ENCODE results near the gene LRP4.
"Not testable (repeated sequence)": the region's sequence is repeated elsewhere in the genome, so short reads cannot be mapped to it uniquely, and the experiment has no call there.

LRP4 gene

GRCh38 chr11:46942172-46942571, 23.8 kb upstream of the LRP4 start:
- TF ChIP-seq, protein P1, sequence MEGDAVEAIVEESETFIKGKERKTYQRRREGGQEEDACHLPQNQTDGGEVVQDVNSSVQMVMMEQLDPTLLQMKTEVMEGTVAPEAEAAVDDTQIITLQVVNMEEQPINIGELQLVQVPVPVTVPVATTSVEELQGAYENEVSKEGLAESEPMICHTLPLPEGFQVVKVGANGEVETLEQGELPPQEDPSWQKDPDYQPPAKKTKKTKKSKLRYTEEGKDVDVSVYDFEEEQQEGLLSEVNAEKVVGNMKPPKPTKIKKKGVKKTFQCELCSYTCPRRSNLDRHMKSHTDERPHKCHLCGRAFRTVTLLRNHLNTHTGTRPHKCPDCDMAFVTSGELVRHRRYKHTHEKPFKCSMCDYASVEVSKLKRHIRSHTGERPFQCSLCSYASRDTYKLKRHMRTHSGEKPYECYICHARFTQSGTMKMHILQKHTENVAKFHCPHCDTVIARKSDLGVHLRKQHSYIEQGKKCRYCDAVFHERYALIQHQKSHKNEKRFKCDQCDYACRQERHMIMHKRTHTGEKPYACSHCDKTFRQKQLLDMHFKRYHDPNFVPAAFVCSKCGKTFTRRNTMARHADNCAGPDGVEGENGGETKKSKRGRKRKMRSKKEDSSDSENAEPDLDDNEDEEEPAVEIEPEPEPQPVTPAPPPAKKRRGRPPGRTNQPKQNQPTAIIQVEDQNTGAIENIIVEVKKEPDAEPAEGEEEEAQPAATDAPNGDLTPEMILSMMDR (IDR thresholded peaks at IDR 0.05; ENCODE audit: low read depth, low read length): no peak
- no peak overlapping the region for H3K4me3 ChIP-seq (ENCODE audit: low read depth, low read length)

DNA sequence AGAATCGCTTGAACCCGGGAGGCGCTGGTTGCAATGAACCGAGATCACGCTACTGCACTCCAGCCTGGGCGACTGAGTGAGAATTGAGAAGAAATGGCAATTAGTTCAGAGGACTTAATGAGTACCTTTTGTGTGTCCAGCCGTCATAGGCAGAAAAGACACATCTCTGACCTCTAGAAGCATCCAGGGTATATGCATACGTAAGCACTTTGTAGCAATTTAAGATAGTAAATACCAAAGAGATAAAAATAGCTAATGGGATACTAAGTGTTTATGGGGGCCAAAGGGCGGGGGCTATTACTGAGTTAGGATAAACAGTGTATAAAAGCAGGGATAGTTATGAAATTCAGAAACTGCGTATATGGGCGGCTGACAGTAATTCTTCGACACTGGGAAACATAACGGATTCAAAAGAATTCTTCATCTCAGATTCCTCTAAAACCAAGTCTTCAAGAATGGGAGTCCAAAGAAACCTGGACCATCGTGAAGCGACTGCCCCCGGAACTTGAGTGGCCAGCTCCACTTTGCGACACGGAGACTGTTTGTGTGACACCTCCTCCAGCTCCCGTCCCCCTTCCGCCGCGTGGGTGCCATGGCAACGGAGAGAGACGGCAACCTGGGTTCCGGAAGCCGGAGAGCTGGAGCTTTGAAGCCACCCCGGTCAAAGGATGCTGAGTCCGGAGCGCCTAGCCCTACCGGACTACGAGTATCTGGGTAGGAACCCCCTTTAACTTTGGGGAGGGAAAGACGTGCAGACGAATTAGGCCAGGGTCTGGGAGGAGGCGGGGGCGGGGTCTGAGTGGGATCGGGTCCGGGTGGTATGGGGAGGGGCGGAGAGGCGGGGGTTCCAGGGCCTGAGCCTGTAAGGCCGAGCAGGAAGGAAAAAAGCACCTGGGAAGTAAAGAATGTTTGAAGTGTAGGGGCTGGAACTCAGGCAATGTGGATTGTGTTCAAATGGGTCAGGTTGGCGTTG, 18.1 kb upstream of the LRP4 start, which contains the start of gene CSTPP1:
Gene CSTPP1, plus strand, starts transcription at position 624 of the 973 bp plus-strand sequence. Its CDS starts 45 bp downstream, at position 669.
- TF ChIP-seq, protein P1 (IDR thresholded peaks at IDR 0.05; ENCODE audit: low read depth, low read length): no peak
- peak within 1 kb of the TSS; percentile 75 for H3K4me3 ChIP-seq (ENCODE audit: low read depth, low read length)

DNA sequence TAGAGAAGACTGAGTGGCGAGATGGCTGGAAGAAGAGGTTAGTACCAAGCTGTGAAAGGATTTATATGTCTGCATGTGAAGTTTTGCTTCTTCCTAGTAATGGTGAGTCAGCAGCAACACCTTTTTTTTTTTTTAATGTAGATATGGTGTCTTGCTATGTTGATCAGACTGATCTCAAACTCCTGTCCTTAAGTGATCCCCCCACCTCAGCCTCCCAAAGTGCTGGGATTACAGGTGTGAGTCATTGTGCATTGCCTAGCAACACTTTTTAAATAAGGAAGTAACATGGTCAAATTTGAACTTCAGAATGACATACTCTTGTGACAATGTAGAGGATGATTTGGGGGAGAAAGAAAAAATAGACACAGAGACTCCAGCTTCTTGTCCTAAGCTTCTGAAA, 11.7 kb upstream of the LRP4 start:
- TF ChIP-seq, protein P1 (IDR thresholded peaks at IDR 0.05; ENCODE audit: low read depth, low read length): no peak
- H3K4me3 ChIP-seq (ENCODE audit: low read depth, low read length): no peak overlapping the region

- H3K4me3 ChIP-seq (ENCODE audit: low read depth, low read length): not testable (repeated sequence)
Measured at GRCh38 chr11:46928701-46929100, 10.4 kb upstream of the LRP4 start.

GRCh38 chr11:46927928-46928327, 9.6 kb upstream of the LRP4 start:
- not testable (repeated sequence) for H3K4me3 ChIP-seq (ENCODE audit: low read depth, low read length)

GRCh38 chr11:46920755-46921154, 2.4 kb upstream of the LRP4 start:
- no peak overlapping the region for H3K4me3 ChIP-seq (ENCODE audit: low read depth, low read length)
- TF ChIP-seq, protein P1 (IDR thresholded peaks at IDR 0.05; ENCODE audit: low read depth, low read length): no peak

DNA sequence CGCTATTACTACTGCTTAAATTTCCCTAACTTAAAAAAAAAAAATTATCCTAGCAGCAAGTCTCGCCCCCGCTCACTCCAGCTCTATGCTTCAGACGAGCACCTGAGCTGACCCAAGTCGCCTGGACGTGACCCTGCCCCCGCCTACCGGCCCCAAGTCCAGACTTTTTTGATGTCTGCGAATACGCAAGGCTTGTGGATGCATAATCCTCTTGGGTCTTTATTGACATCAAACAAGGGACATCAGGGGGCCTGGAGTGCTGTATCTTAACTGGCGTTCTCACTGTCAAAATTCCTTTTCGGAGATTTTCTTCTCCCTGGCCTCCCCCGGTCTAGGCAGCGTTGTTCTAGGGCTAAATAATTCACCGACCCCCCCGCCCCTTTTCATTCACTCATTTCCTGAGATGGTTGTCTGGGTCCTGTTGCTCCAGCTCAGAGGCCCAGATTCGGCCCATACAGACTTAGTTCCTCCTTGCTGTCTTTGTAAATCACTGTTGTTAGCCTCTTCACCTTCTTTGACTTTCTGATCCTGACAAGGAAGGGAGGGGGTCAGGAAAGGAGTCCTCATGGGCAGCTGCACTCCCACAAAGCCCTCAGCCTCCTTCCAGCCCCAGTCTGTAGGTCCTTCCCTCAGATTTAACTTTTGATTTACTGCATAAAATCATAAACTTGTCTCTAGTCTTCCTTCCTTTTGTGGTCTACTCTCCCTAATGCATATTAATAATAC, 601 bp upstream of the LRP4 start:
- peak overlapping the region; percentile 37 for H3K4me3 ChIP-seq (ENCODE audit: low read depth, low read length)
- TF ChIP-seq, protein P1 (IDR thresholded peaks at IDR 0.05; ENCODE audit: low read depth, low read length): no peak

DNA sequence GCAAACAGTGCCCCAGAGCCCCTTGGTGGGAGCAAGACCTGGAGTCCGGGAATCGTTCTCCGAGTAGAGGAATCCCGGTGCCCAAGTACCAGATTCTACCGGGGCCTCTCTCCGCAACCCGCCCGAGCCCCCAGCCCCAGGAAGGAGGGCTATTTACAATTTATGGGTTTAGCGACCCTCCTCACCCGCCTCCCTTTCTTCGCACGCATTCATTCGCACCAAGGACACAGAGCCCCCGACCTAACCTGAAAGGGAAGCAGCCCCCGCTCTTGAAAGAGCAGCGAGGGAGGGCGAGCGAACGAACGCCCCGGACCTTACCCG, 628 bp downstream of the LRP4 start:
- peak overlapping the region; percentile 58 for H3K4me3 ChIP-seq (ENCODE audit: low read depth, low read length)
- TF ChIP-seq, protein P1 (IDR thresholded peaks at IDR 0.05; ENCODE audit: low read depth, low read length): no peak
